DMS53 treated with DMSO at 0.1 percent for 48 hours (cell line): Measurements from ENCODE around the gene TSC22D3.
A peak's percentile ranks its signal among the peaks of the same experiment; 100 is the strongest.
"Not testable (repeated sequence)": the region's sequence is repeated elsewhere in the genome, so short reads cannot be mapped to it uniquely, and the experiment has no call there.

Source experiments
- DNase-seq: peaks from one replicate; lab custom pipeline; 2025; ENCODE audit not compliant: unreplicated experiment; lab: John Stamatoyannopoulos, UW

Gene TSC22D3

GRCh38 chrX:107775734-107776511, at the start of gene TSC22D3:
Gene TSC22D3, minus strand, starts transcription at chrX:107775787. Its CDS starts 368 bp downstream, at chrX:107775419.
- DNase-seq: peak; percentile 65

GRCh38 chrX:107823456-107823855, 47.9 kb upstream of the TSC22D3 start:
- no peak for DNase-seq

GRCh38 chrX:107823042-107823441, 47.5 kb upstream of the TSC22D3 start:
- DNase-seq: no peak

GRCh38 chrX:107818900-107819521, 43.4 kb upstream of the TSC22D3 start:
- no peak for DNase-seq

GRCh38 chrX:107810053-107810452, 34.5 kb upstream of the TSC22D3 start:
- not testable (repeated sequence) for DNase-seq

- DNase-seq: no peak
These were observed 29.6 kb upstream of the TSC22D3 start for GRCh38 chrX:107805179-107805578.

- DNase-seq: no peak
These were observed 28.8 kb upstream of the TSC22D3 start for GRCh38 chrX:107804427-107804826.

- no peak for DNase-seq
These were observed 12.2 kb upstream of the TSC22D3 start for GRCh38 chrX:107787827-107788226.

- DNase-seq: no peak
These were observed 4.9 kb upstream of the TSC22D3 start for GRCh38 chrX:107780525-107780924.

GRCh38 chrX:107777536-107777832, 1.9 kb upstream of the TSC22D3 start, which contains the start of gene NCBP2L:
Gene NCBP2L, plus strand, starts transcription at chrX:107777733. Its CDS starts 16,488 bp downstream, at chrX:107794221.
- DNase-seq: no peak

GRCh38 chrX:107776649-107777535, 1.3 kb upstream of the TSC22D3 start:
- DNase-seq: peak; percentile 90

GRCh38 chrX:107775000-107775733, 420 bp downstream of the TSC22D3 start:
- DNase-seq: no peak

- no peak for DNase-seq
These were observed 1.6 kb downstream of the TSC22D3 start for GRCh38 chrX:107773906-107774435.

GRCh38 chrX:107773206-107773605, 2.4 kb downstream of the TSC22D3 start:
- DNase-seq: no peak

GRCh38 chrX:107769581-107770317, 5.8 kb downstream of the TSC22D3 start:
- DNase-seq: no peak

GRCh38 chrX:107768051-107768450, 7.5 kb downstream of the TSC22D3 start:
- DNase-seq: no peak

- no peak for DNase-seq
These were observed 9.0 kb downstream of the TSC22D3 start for GRCh38 chrX:107766470-107767150.

GRCh38 chrX:107764845-107765608, 10.6 kb downstream of the TSC22D3 start:
- DNase-seq: no peak

- DNase-seq: no peak
These were observed 11.9 kb downstream of the TSC22D3 start for GRCh38 chrX:107763647-107764046.
